GM23248 (cell line): ENCODE data around the gene TMPRSS2.

ENCODE experiments used
- EZH2 ChIP-seq: fragments of 200-600 bp; sonication (generic); IDR thresholded peaks from 2 replicates; pipeline ENCODE4 v1.6.1; 2018; ENCODE audit warnings: antibody characterized with exemption, mild to moderate bottlenecking; ENCODE audit not compliant: insufficient read depth, poor library complexity, severe bottlenecking
- EZH2phosphoT487 ChIP-seq: fragments of 200-600 bp; sonication (generic); IDR thresholded peaks from 2 replicates; pipeline ENCODE4 v1.6.1; 2018; ENCODE audit warnings: antibody characterized with exemption, moderate library complexity, mild to moderate bottlenecking, low read depth; ENCODE audit not compliant: insufficient read depth

DNA sequence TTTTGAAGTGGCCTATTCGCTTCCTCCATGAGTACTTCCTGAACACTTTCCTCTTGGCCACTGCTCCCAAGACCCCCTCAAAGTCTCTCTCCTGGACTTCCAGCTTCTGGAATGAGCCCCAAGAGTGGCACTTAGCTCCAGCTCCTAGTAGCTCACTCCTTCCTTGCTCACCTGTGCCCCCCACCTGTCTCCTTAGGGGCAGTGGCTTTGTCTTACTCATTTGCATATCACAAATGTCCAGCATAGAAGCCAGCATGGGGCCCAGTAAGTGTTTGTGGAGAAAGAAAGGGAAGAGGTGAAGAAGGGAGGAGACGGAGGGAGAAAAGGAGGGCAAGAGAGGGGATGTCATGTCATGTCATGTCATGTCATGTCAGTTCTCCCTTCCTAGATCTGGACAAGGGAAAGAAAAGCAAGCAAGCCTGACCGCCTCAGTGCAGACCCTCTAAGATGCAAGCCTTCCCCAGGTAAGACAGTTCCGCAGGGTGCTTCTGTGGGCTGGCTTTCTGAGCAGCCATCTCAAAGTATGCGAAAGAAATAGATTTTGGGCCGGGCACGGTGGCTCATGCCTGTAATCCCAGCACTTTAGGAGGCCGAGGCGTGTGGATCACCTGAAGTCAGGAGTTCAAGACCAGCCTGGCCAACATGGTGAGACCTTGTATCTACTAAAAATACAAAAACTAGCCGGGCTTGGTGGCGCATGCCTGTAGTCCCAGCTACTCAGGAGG is 88.8 kb downstream of the TMPRSS2 start:
- TF ChIP-seq EZH2 (no peak), EZH2phosphoT487 (no peak)
